Measurements from ENCODE around the gene FAM50B.

DNA sequence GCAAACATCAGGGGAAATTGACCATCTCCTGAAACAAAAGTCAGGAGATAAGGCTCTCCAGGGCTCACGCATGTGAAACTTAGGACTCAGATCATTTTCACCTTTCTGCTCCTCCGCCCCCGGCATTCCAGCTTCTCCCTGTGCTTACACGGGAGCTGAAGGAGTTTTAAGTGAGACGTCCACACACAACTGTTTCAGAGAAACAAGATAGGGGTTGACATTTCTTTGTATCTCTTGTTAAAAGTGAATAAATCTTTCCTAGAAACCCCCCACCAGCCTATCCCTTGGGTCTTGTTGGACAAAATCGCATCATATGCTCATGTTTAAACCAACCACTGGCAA lies 46.1 kb downstream of the FAM50B start:
- TF ChIP-seq CTCF (conservative IDR thresholded peaks at IDR 0.05) (no peak), ZFX (IDR thresholded peaks at IDR 0.05) (no peak)
